ENCODE results near the gene MAPK8. TPM values are rescaled to one million over a fixed set of nuclear protein-coding genes. Genes with fewer than 3 reads are reported as not detected.

The MAPK8 gene
- total RNA-seq, 1 experiment from 2014 or later = 55.7 TPM

GRCh38 chr10:48299692-48300091 is 6.8 kb upstream of the MAPK8 start:
- Mint-ChIP-seq H3K27ac (ENCODE audit: unreplicated experiment) (no peak overlapping the region), H3K4me3 (ENCODE audit: low read depth, unreplicated experiment) (no peak overlapping the region), H3K27me3 (ENCODE audit: unreplicated experiment) (peaks cover 25% of the 10 kb centered on the region), H3K36me3 (ENCODE audit: insufficient read depth, unreplicated experiment) (no peaks in the 10 kb centered on the region), H3K9me3 (ENCODE audit: low read depth, unreplicated experiment) (no peaks in the 10 kb centered on the region), H3K4me1 (ENCODE audit: low read depth, unreplicated experiment) (no peaks in the 10 kb centered on the region)
- intact Hi-C loops (cut with micrococcal nuclease; ENCODE audit: unreplicated experiment) = no loop called here
- CTCF ChIA-PET = no interaction called here
- no TSS peak for BruUV-seq (replicated peaks)
- TF ChIP-seq, protein P1, sequence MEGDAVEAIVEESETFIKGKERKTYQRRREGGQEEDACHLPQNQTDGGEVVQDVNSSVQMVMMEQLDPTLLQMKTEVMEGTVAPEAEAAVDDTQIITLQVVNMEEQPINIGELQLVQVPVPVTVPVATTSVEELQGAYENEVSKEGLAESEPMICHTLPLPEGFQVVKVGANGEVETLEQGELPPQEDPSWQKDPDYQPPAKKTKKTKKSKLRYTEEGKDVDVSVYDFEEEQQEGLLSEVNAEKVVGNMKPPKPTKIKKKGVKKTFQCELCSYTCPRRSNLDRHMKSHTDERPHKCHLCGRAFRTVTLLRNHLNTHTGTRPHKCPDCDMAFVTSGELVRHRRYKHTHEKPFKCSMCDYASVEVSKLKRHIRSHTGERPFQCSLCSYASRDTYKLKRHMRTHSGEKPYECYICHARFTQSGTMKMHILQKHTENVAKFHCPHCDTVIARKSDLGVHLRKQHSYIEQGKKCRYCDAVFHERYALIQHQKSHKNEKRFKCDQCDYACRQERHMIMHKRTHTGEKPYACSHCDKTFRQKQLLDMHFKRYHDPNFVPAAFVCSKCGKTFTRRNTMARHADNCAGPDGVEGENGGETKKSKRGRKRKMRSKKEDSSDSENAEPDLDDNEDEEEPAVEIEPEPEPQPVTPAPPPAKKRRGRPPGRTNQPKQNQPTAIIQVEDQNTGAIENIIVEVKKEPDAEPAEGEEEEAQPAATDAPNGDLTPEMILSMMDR (IDR thresholded peaks at IDR 0.05; ENCODE audit: unreplicated experiment) = no peak
- no peak for DNase-seq

GRCh38 chr10:48300556-48300955 is 5.9 kb upstream of the MAPK8 start:
- H3K27ac Mint-ChIP-seq (ENCODE audit: unreplicated experiment) = no peak overlapping the region
- no peak overlapping the region for H3K4me3 Mint-ChIP-seq (ENCODE audit: low read depth, unreplicated experiment)
- BruUV-seq (replicated peaks) = no TSS peak
- H3K27me3 Mint-ChIP-seq (ENCODE audit: unreplicated experiment) = peaks cover 27% of the 10 kb centered on the region
- H3K36me3 Mint-ChIP-seq (ENCODE audit: insufficient read depth, unreplicated experiment) = no peaks in the 10 kb centered on the region
- TF ChIP-seq, protein P1 (IDR thresholded peaks at IDR 0.05; ENCODE audit: unreplicated experiment) = no peak
- CTCF ChIA-PET = interaction anchor here (1.6 kb wide), 1 partner anchor 10 kb away, joined by 3 read pairs; no protein-coding TSS in a partner anchor
- no peak for DNase-seq
- H3K4me1 Mint-ChIP-seq (ENCODE audit: low read depth, unreplicated experiment) = no peaks in the 10 kb centered on the region
- intact Hi-C loops (cut with micrococcal nuclease; ENCODE audit: unreplicated experiment) = no loop called here
- H3K9me3 Mint-ChIP-seq (ENCODE audit: low read depth, unreplicated experiment) = no peaks in the 10 kb centered on the region

DNA sequence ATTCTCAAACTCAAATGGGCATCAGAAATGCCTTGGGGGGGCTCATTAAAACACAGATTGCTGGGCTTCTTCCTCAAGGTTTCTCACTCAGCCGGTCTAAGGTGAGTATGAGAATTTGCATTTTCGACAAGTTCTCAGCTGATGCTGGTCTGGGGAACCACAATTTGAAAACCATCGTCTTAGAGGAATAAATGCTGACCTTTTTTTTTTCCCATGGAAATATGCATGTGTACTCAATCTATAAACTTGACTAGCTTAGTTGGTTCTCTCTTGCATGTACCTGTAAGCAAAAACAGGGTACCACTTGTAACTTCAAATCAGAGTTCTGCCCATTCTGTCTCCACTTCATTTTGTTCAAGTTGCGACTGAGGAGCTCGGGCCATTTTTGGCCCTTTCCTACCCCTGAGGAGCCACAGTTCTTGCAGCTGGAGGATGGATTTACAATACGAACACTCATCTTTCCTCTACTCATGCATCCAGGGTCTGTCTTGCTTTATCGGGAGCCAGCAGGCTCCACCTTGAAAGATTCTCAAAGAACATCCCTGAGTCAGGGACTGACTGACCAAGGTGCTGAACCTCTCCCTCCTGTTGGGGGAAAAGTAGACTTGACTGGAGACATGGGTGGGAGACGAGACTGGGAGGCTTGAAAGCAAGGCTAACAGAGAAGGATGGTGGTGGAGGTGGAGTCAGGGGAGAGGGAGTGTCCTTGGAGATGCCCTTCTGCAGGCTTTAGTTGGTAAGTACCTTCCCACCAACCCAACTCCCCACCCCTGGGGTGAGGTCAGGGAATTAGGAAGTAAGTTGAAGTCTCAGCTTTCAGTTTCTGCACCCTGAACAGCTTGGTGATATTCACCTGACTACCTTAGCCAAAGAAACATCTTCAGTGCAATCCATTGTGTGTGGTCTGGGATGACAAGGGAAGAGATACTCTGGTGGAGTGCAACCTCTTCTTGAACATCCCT is 3.7 kb upstream of the MAPK8 start:
- Mint-ChIP-seq H3K4me3 (ENCODE audit: low read depth, unreplicated experiment) (no peak overlapping the region), H3K36me3 (ENCODE audit: insufficient read depth, unreplicated experiment) (peaks cover 19% of the 10 kb centered on the region), H3K27ac (ENCODE audit: unreplicated experiment) (no peak overlapping the region), H3K9me3 (ENCODE audit: low read depth, unreplicated experiment) (no peaks in the 10 kb centered on the region), H3K27me3 (ENCODE audit: unreplicated experiment) (peaks cover 27% of the 10 kb centered on the region), H3K4me1 (ENCODE audit: low read depth, unreplicated experiment) (peaks cover 2% of the 10 kb centered on the region)
- BruUV-seq (replicated peaks) = no TSS peak
- no peak for DNase-seq
- TF ChIP-seq, protein P1 (IDR thresholded peaks at IDR 0.05; ENCODE audit: unreplicated experiment) = no peak
- intact Hi-C loops (cut with micrococcal nuclease; ENCODE audit: unreplicated experiment) = no loop called here
- CTCF ChIA-PET = no interaction called here

DNA sequence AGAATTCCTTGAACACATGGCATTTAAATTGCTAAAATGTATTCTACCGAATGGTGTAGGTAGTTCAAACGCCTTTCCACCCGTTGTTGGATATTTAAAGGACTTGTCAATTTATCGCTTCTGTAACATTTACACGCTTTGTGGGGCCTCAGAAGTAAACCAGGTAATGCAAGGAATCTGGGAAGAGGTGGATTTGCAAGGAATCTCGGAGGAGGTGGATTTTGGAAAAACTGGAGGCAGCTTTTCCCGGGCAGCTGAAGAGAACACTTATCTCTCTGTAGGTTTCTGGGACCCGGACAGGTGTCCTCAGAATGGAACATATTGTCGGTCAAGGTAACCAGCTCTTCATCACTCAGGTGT is 592 bp upstream of the MAPK8 start:
- Mint-ChIP-seq H3K27ac (ENCODE audit: unreplicated experiment) (peak overlapping the region; percentile 12), H3K27me3 (ENCODE audit: unreplicated experiment) (peaks cover 20% of the 10 kb centered on the region), H3K4me3 (ENCODE audit: low read depth, unreplicated experiment) (peak overlapping the region; percentile 78), H3K9me3 (ENCODE audit: low read depth, unreplicated experiment) (no peaks in the 10 kb centered on the region), H3K4me1 (ENCODE audit: low read depth, unreplicated experiment) (peaks cover 24% of the 10 kb centered on the region), H3K36me3 (ENCODE audit: insufficient read depth, unreplicated experiment) (peaks cover 23% of the 10 kb centered on the region)
- CTCF ChIA-PET = interaction anchor here (1.1 kb wide), 1 partner anchor 26 kb away, joined by 4 read pairs; no protein-coding TSS in a partner anchor
- TF ChIP-seq, protein P1 (IDR thresholded peaks at IDR 0.05; ENCODE audit: unreplicated experiment) = no peak
- intact Hi-C loops (cut with micrococcal nuclease; ENCODE audit: unreplicated experiment) = no loop called here
- no TSS peak for BruUV-seq (replicated peaks)
- DNase-seq = no peak
